PC-3 (cell line): ENCODE data around the gene NEXN.

ENCODE experiments used
- EZH2phosphoT487 ChIP-seq: fragments of 300-600 bp; sonication (generic); IDR thresholded peaks from 2 replicates; pipeline ENCODE4 v1.6.1; 2018; ENCODE audit warnings: mild to moderate bottlenecking, antibody characterized with exemption, low read length, borderline replicate concordance
- TF ChIP-seq, protein P1 (sequence below): fragments of 300-600 bp; sonication (generic); conservative IDR thresholded peaks from 2 replicates; pipeline ENCODE4 v1.5.1; 2017; ENCODE audit warnings: antibody characterized with exemption, low read depth, mild to moderate bottlenecking, low read length

DNA sequence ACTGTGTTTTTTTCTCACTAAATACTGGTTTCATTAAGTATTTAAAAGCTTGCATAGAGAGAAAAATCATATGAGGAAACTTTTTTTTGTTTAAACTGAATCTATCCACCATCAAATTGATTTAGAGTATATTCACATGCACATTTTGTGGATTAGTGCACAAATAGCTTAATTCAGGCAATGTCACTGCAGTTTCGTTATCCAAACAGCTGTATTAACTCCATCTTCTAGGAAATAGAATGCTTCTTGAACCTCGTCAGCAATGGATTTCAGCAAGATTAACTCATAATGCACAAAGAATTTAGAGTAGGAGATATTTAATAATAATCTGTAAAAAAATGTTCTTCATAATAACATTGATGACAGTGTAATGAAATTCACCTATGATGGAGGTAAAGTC is 37.5 kb downstream of the NEXN start:
- TF ChIP-seq, protein P1, sequence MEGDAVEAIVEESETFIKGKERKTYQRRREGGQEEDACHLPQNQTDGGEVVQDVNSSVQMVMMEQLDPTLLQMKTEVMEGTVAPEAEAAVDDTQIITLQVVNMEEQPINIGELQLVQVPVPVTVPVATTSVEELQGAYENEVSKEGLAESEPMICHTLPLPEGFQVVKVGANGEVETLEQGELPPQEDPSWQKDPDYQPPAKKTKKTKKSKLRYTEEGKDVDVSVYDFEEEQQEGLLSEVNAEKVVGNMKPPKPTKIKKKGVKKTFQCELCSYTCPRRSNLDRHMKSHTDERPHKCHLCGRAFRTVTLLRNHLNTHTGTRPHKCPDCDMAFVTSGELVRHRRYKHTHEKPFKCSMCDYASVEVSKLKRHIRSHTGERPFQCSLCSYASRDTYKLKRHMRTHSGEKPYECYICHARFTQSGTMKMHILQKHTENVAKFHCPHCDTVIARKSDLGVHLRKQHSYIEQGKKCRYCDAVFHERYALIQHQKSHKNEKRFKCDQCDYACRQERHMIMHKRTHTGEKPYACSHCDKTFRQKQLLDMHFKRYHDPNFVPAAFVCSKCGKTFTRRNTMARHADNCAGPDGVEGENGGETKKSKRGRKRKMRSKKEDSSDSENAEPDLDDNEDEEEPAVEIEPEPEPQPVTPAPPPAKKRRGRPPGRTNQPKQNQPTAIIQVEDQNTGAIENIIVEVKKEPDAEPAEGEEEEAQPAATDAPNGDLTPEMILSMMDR: no peak
- TF ChIP-seq EZH2phosphoT487: no peak
